Type B pancreatic cell (in vitro differentiated cells): ENCODE data around the gene SNRPN. TPM values are rescaled to one million over a fixed set of nuclear protein-coding genes. Genes with fewer than 3 reads are reported as not detected.

Experiments used
- DNase-seq: peaks from one replicate; pipeline ENCODE4 v3.0.0; 2021; ENCODE audit warnings: mixed read lengths; ENCODE audit not compliant: unreplicated experiment; ENCODE audit errors: extremely low spot score
- H3K27ac Mint-ChIP-seq: 2 replicates; pipeline ENCODE4 v1.8.0; 2021; ENCODE audit warnings: mild to moderate bottlenecking, mixed read lengths
- H3K27me3 Mint-ChIP-seq: 2 replicates; pipeline ENCODE4 v1.8.0; 2021; ENCODE audit warnings: mixed read lengths
- H3K36me3 Mint-ChIP-seq: 2 replicates; pipeline ENCODE4 v1.8.0; 2021; ENCODE audit warnings: mixed read lengths
- H3K4me1 Mint-ChIP-seq: one replicate; pipeline ENCODE4 v1.8.0; 2021; ENCODE audit warnings: mixed read lengths; ENCODE audit not compliant: unreplicated experiment
- H3K4me3 Mint-ChIP-seq: 2 replicates; pipeline ENCODE4 v1.8.0; 2021; ENCODE audit warnings: mild to moderate bottlenecking, mixed read lengths
- H3K9me3 Mint-ChIP-seq: 2 replicates; pipeline ENCODE4 v1.8.0; 2021; ENCODE audit warnings: mixed read lengths
- CTCF ChIP-seq: fragments of 200-600 bp; sonication (generic); conservative IDR thresholded peaks from 2 replicates; pipeline ENCODE4 v1.5.0; 2021; ENCODE audit warnings: antibody characterized with exemption, mild to moderate bottlenecking
- total RNA-seq: library from RNA; stranded (reverse); gene quantifications from 2 replicates; pipeline ENCODE4 v1.2.1, GENCODE V29; 2021; ENCODE audit warnings: low replicate concordance

The SNRPN gene
- total RNA-seq, 1 donor from 2014 or later: 106 TPM

- H3K27ac Mint-ChIP-seq: peak overlapping the region; percentile 35
Measured at GRCh38 chr15:24957691-24958090, 2.9 kb downstream of the SNRPN start.

GRCh38 chr15:24961967-24962366 lies 7.2 kb downstream of the SNRPN start:
- H3K4me1 Mint-ChIP-seq: no peaks in the 10 kb centered on the region
- H3K4me3 Mint-ChIP-seq: no peak overlapping the region
- peaks cover 6% of the 10 kb centered on the region for H3K9me3 Mint-ChIP-seq
- no peak for TF ChIP-seq CTCF
- H3K27ac Mint-ChIP-seq: no peak overlapping the region
- H3K36me3 Mint-ChIP-seq: peaks cover 18% of the 10 kb centered on the region
- no peak for DNase-seq
- H3K27me3 Mint-ChIP-seq: no peaks in the 10 kb centered on the region

More at GRCh38 chr15:24957691-24958090, 2.9 kb downstream of the SNRPN start:
- Mint-ChIP-seq H3K36me3 (no peaks in the 10 kb centered on the region), H3K4me1 (no peaks in the 10 kb centered on the region), H3K4me3 (peak overlapping the region; percentile 78), H3K27me3 (no peaks in the 10 kb centered on the region), H3K9me3 (no peaks in the 10 kb centered on the region)
- TF ChIP-seq CTCF: no peak
- no peak for DNase-seq

DNA sequence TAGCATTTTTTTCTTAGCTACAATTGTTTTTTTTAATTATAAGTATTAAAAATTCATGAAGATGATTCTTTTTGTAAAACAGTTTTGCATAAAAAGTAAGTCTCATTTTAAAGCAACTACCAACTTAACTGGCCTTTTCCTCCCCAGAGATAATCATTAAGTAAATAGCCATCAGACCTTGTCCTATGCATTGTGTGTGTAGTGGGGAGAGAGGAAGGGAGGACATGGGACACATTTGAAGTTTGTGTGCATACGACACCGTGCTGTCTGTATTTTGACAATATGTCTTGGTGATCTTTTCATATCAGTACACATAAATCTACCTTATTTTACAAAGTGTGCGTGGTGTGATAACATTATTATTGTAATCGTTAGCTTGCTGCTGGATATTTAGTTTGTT lies 8.1 kb downstream of the SNRPN start:
- Mint-ChIP-seq H3K27me3 (no peaks in the 10 kb centered on the region), H3K4me1 (no peaks in the 10 kb centered on the region), H3K36me3 (peaks cover 20% of the 10 kb centered on the region), H3K4me3 (no peak overlapping the region), H3K27ac (no peak overlapping the region), H3K9me3 (peaks cover 6% of the 10 kb centered on the region)
- no peak for TF ChIP-seq CTCF
- no peak for DNase-seq

DNA sequence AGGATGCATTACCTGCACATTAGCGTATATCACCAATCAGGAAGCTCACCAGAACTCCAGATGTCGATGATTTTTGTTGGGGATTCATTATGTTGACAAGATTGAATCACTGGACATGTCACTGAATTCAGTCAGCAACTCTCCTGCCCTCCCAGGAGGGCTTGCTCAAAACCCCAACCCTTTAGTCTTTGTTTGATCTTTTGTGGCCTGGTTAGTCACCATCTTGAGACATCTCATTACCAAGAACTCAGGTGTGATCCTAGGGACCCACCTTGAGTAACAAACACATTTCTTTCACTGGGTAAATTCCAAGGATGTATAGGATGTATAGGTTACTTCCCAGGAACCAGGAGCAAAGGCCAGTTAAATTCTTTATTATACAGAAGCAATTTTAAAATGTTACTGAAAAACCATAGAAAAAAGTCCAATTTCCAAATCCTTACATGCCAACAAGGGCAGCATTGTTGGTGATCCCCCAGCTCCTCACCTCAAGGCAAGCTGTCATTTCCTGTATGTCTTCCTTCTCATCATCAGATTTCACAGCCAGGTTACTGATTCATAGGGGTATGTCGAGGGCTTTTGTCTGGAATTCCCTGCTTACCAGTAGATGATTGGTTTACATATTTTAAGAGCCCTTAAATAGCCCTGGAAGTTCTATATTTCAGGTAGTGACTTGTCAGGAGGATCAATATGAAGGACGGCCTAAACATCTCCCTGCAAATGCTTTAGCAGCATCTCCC lies 11.7 kb downstream of the SNRPN start:
- no peak overlapping the region for H3K27ac Mint-ChIP-seq
- peaks cover 30% of the 10 kb centered on the region for H3K36me3 Mint-ChIP-seq
- H3K4me3 Mint-ChIP-seq: no peak overlapping the region
- no peak for DNase-seq
- H3K27me3 Mint-ChIP-seq: no peaks in the 10 kb centered on the region
- no peak for TF ChIP-seq CTCF
- H3K9me3 Mint-ChIP-seq: peaks cover 10% of the 10 kb centered on the region
- no peaks in the 10 kb centered on the region for H3K4me1 Mint-ChIP-seq

- Mint-ChIP-seq H3K4me3 (no peak overlapping the region), H3K4me1 (no peaks in the 10 kb centered on the region), H3K27me3 (no peaks in the 10 kb centered on the region), H3K9me3 (peaks cover 10% of the 10 kb centered on the region), H3K36me3 (peaks cover 34% of the 10 kb centered on the region), H3K27ac (no peak overlapping the region)
- no peak for DNase-seq
- TF ChIP-seq CTCF: no peak
Measured at GRCh38 chr15:24971052-24971451, 16.3 kb downstream of the SNRPN start.
